HepG2 (cell line): ENCODE results near the gene SMOC1. TPM values are rescaled to one million over a fixed set of nuclear protein-coding genes. Genes with fewer than 3 reads are reported as not detected.

Source experiments
- ATAC-seq: fragments of 200-7000 bp; cut with Tn5 transposase; 3 replicates; pipeline ENCODE4 v1.9.1; 2020; ENCODE audit warnings: mild to moderate bottlenecking, moderate library complexity
- BruUV-seq: library from RNA; stranded (reverse); fragments of 400-500 nt; replicated peaks from 2 replicates; lab custom pipeline; 2021; lab: Mats Ljungman, UMichigan
- CTCF ChIA-PET: fragments of 300-600 bp; formaldehyde crosslinking; extraction: SDS; loops from one replicate; lab custom pipeline; 2021; ENCODE audit warnings: low total read pairs, inconsistent platforms, low intra/inter-chr PET ratio; lab: Yijun Ruan, JAX
- POLR2A ChIA-PET: fragments of 350-600 bp; sonication (Branson Sonifier 250); formaldehyde crosslinking; loops from one replicate; lab custom pipeline; 2020; ENCODE audit warnings: antibody characterized with exemption, inconsistent platforms; lab: Yijun Ruan, JAX
- DNase-seq: peaks from one replicate; pipeline ENCODE4 v3.0.0-alpha.2; 2015; ENCODE audit warnings: low spot score
- FAIRE-seq: peaks from 3 replicates; lab custom pipeline; 2011; peaks lifted over from hg19 to GRCh38; lab: Jason Lieb, UNC
- H2AFZ ChIP-seq: one replicate; pipeline ENCODE4 v1.6.1; 2011; ENCODE audit warnings: low read length, inconsistent platforms
- H3K27ac ChIP-seq: fragments of 300-600 bp; 3 replicates; pipeline ENCODE4 v1.8.0; 2011; ENCODE audit warnings: mixed run types, mild to moderate bottlenecking, mixed read lengths, low read length, inconsistent platforms; ENCODE audit not compliant: insufficient read depth; ENCODE audit errors: extremely low read length
- H3K27me3 ChIP-seq, 2 experiments: fragments of 200-600 bp in 1 of 2; 2 replicates in 1 of 2; 3 replicates in 1 of 2; pipeline versions ENCODE4 v1.6.0 to v1.8.0; 2011; ENCODE audit warnings: low read length in 2 of 2, mild to moderate bottlenecking in 2 of 2, moderate library complexity in 2 of 2, inconsistent platforms in 1 of 2; ENCODE audit not compliant: insufficient read depth in 2 of 2, control insufficient read depth in 1 of 2
- H3K36me3 ChIP-seq, 2 experiments: fragments of 200-600 bp in 1 of 2; replicated peaks in 1 of 2; 2 replicates in 1 of 2; 3 replicates in 1 of 2; pipeline versions ENCODE4 v1.5.1 to v1.8.0; 2011; ENCODE audit warnings: low read length in 2 of 2, inconsistent platforms in 1 of 2; ENCODE audit not compliant: insufficient read depth in 2 of 2, control insufficient read depth in 1 of 2
- H3K4me1 ChIP-seq: 2 replicates; pipeline ENCODE4 v1.5.1; 2012; ENCODE audit warnings: low read length, inconsistent platforms; ENCODE audit not compliant: insufficient read depth
- H3K4me2 ChIP-seq: 2 replicates; pipeline ENCODE4 v1.6.0; 2011; ENCODE audit warnings: low read depth, low read length, inconsistent platforms
- H3K4me3 ChIP-seq, 3 experiments: fragments of 200-600 bp in 1 of 3; sonication (generic), shearing (Covaris generic) in 1 of 3; replicated peaks in 1 of 3; 2 replicates each; pipeline ENCODE4 v1.5.1; 2011 to 2016; ENCODE audit warnings: low read length in 3 of 3, inconsistent platforms in 2 of 3, low read depth in 2 of 3, mild to moderate bottlenecking in 2 of 3, control low read depth in 1 of 3, mixed read lengths in 1 of 3; ENCODE audit not compliant: insufficient read depth in 1 of 3
- H3K79me2 ChIP-seq: one replicate; pipeline ENCODE4 v1.6.1; 2011; ENCODE audit warnings: low read length, inconsistent platforms; ENCODE audit not compliant: insufficient read depth
- H3K9ac ChIP-seq: 2 replicates; pipeline ENCODE4 v1.6.0; 2011; ENCODE audit warnings: mild to moderate bottlenecking, low read depth, low read length, inconsistent platforms; ENCODE audit not compliant: insufficient read depth
- H3K9me3 ChIP-seq: 2 replicates; pipeline ENCODE4 v1.5.1; 2012; ENCODE audit warnings: mild to moderate bottlenecking, low read length
- H4K20me1 ChIP-seq: 2 replicates; pipeline ENCODE4 v1.6.0; 2011; ENCODE audit warnings: inconsistent platforms, mild to moderate bottlenecking, low read length, moderate library complexity; ENCODE audit not compliant: insufficient read depth
- CTCF ChIP-seq: sonication (generic); formaldehyde crosslinking; IDR thresholded peaks from 2 replicates; pipeline ENCODE4 v1.5.0; 2020; ENCODE audit warnings: mild to moderate bottlenecking, missing genetic modification reagents, moderate library complexity
- HNF1B ChIP-seq: sonication (generic); formaldehyde crosslinking; IDR thresholded peaks from 2 replicates; pipeline ENCODE4 v1.5.1; 2020; ENCODE audit warnings: mild to moderate bottlenecking, moderate library complexity, missing genetic modification reagents
- HOXA3 ChIP-seq: sonication (generic); formaldehyde crosslinking; IDR thresholded peaks from 2 replicates; pipeline ENCODE4 v1.5.0; 2020; ENCODE audit warnings: missing genetic modification reagents
- KDM5B ChIP-seq: sonication (generic); formaldehyde crosslinking; IDR thresholded peaks from 2 replicates; pipeline ENCODE4 v1.4.0; 2020; ENCODE audit warnings: missing genetic modification reagents, mild to moderate bottlenecking, borderline replicate concordance
- MEIS2 ChIP-seq: sonication (generic); formaldehyde crosslinking; IDR thresholded peaks from 2 replicates; pipeline ENCODE4 v1.9.0; 2021; ENCODE audit warnings: mild to moderate bottlenecking, missing genetic modification reagents
- MXD4 ChIP-seq: IDR thresholded peaks from 2 replicates; pipeline ENCODE4 v1.6.1; 2016; ENCODE audit warnings: mild to moderate bottlenecking, missing biosample characterization, missing genetic modification reagents
- PREB ChIP-seq: sonication (generic); formaldehyde crosslinking; IDR thresholded peaks from 2 replicates; pipeline ENCODE4 v1.4.0; 2020; ENCODE audit warnings: missing genetic modification reagents
- RBM39 ChIP-seq: fragments of 200-400 bp; formaldehyde crosslinking; IDR thresholded peaks from one replicate; pipeline ENCODE4 v1.6.1; 2018; ENCODE audit warnings: antibody characterized with exemption, mild to moderate bottlenecking, low read depth, low read length; ENCODE audit not compliant: poor library complexity, severe bottlenecking
- TBX2 ChIP-seq: sonication (generic); formaldehyde crosslinking; IDR thresholded peaks from 2 replicates; pipeline ENCODE4 v1.5.0; 2020; ENCODE audit warnings: missing genetic modification reagents, mild to moderate bottlenecking, borderline replicate concordance
- ZBTB26 ChIP-seq: IDR thresholded peaks from 2 replicates; pipeline ENCODE4 v1.6.1; 2016; ENCODE audit warnings: missing compliant biosample characterization, missing genetic modification reagents, borderline replicate concordance
- ZNF12 ChIP-seq: sonication (generic); formaldehyde crosslinking; IDR thresholded peaks from 2 replicates; pipeline ENCODE4 v1.5.0; 2020; ENCODE audit warnings: missing genetic modification reagents
- ZNF160 ChIP-seq: sonication (generic); formaldehyde crosslinking; IDR thresholded peaks from 2 replicates; pipeline ENCODE4 v1.8.0; 2022; ENCODE audit warnings: mild to moderate bottlenecking, inconsistent platforms, missing genetic modification reagents
- ZNF446 ChIP-seq: sonication (generic); formaldehyde crosslinking; IDR thresholded peaks from 2 replicates; pipeline ENCODE4 v1.5.0; 2020; ENCODE audit warnings: mild to moderate bottlenecking, missing genetic modification reagents
- ZNF496 ChIP-seq: sonication (generic); formaldehyde crosslinking; IDR thresholded peaks from 2 replicates; pipeline ENCODE4 v1.8.1; 2023; ENCODE audit warnings: mild to moderate bottlenecking, moderate library complexity, missing genetic modification reagents; ENCODE audit not compliant: insufficient replicate concordance
- ZNF563 ChIP-seq: sonication (generic); formaldehyde crosslinking; IDR thresholded peaks from 2 replicates; pipeline ENCODE4 v1.8.0; 2022; ENCODE audit warnings: mild to moderate bottlenecking, moderate library complexity, missing genetic modification reagents
- ZNF691 ChIP-seq: sonication (generic); formaldehyde crosslinking; IDR thresholded peaks from 2 replicates; pipeline ENCODE4 v1.4.0; 2020; ENCODE audit warnings: missing genetic modification reagents, low read depth, mild to moderate bottlenecking, borderline replicate concordance
- WGBS: methylation state at CpG from one replicate; pipeline ENCODE4 v1.1.6; 2017; ENCODE audit warnings: low lambda C conversion rate; 5-methylcytosine and 5-hydroxymethylcytosine counted together
- in situ Hi-C: cut with HindIII; loops from 2 replicates; pipeline ENCODE4 v1.10.0; 2017; ENCODE audit warnings: low pct_unique_long_range_greater_than_20kb; ENCODE audit not compliant: extremely low pct_ligation_motif_present
- intact Hi-C: fragments of 100-400 bp; cut with micrococcal nuclease; formaldehyde crosslinking; loops from one replicate; pipeline ENCODE4 v1.10.0; 2022; ENCODE audit not compliant: unreplicated experiment
- polyA plus RNA-seq, 8 experiments: library from polyadenylated mRNA; depleted of rRNA in 3 of 8; stranded (reverse) in 7 of 8; unstranded in 1 of 8; fragments of >200 nt; fragmentation: Illumina TruSeq in 4 of 8; extraction: Trizol in 4 of 8; gene quantifications; 2 replicates each; pipeline versions ENCODE4 v1.2.1 to v1.2.3, GENCODE V29; 2011 to 2016; ENCODE audit warnings: low read depth in 4 of 8, missing spikeins in 1 of 8, mixed read lengths in 1 of 8; ENCODE audit not compliant: insufficient read depth in 1 of 8
- total RNA-seq, 5 experiments: library from RNA; depleted of rRNA; stranded (reverse); fragments of >200 nt; fragmentation: Illumina TruSeq; extraction: Trizol; gene quantifications; 2 replicates each; pipeline ENCODE4 v1.2.3, GENCODE V29; 2016; ENCODE audit warnings: low read depth in 1 of 5

Gene SMOC1
- total and polyA plus RNA-seq, 2 of the 13 experiments (the other 11 are each of a cell fraction or from before 2014, with no cell fraction given) = 17.8 to 35.6 TPM

- intact Hi-C loops (loop anchor here (5.0 kb wide), 1 partner anchor 64 kb away; no protein-coding TSS in a partner anchor), in situ Hi-C loops (no loop called here)
- H3K9me3 ChIP-seq = peaks cover 19% of the 10 kb centered on the region
- DNase-seq = peak; percentile 9
- peak overlapping the region; percentile 70 for H3K27ac ChIP-seq
- POLR2A ChIA-PET = interaction anchor here (1.1 to 1.8 kb wide), 5 partner anchors 55 to 176 kb away, joined by 3 to 8 read pairs (median 3); partner anchors contain the start of genes SMOC1 and SRSF5
- H3K9ac ChIP-seq = peak overlapping the region; percentile 49
- no TSS peak for BruUV-seq
- H3K79me2 ChIP-seq = peaks cover 41% of the 10 kb centered on the region
- no peak overlapping the region for H2AFZ ChIP-seq
- CTCF ChIA-PET = no interaction called here
- 13% methylated on average over 10 of the region's 12 CpGs for WGBS
- H4K20me1 ChIP-seq = no peaks in the 10 kb centered on the region
- peak overlapping the region; percentile 85 for H3K4me2 ChIP-seq
- H3K27me3 ChIP-seq = no peaks in the 10 kb centered on the region
- no peaks in the 10 kb centered on the region for H3K36me3 ChIP-seq
- peaks cover 69% of the 10 kb centered on the region for H3K4me1 ChIP-seq
- peak overlapping the region; percentile 24 to 60 (median 55) for H3K4me3 ChIP-seq
- peak; percentile 39 for FAIRE-seq
- ATAC-seq = peak; percentile 65
- TF ChIP-seq ZNF12 = no peak
- peak; percentile 32; the same call in 1 of the 2 replicates for TF ChIP-seq TBX2 (CRISPR knock-in tag)
- TF ChIP-seq RBM39 = no peak
- no peak for TF ChIP-seq ZNF496 (CRISPR knock-in tag)
- peak; percentile 17; the same call in 1 of the 2 replicates for TF ChIP-seq ZBTB26 (CRISPR knock-in tag)
- no peak for TF ChIP-seq PREB (CRISPR knock-in tag)
- TF ChIP-seq HOXA3 (CRISPR knock-in tag) = peak; percentile 30; the same call in 1 of the 2 replicates
- no peak for TF ChIP-seq MEIS2
- TF ChIP-seq HNF1B (CRISPR knock-in tag) = 0 out of 2 replicates have a peak, but pooled peaks have one; percentile 48
- no peak for TF ChIP-seq ZNF691 (CRISPR knock-in tag)
- no peak for TF ChIP-seq ZNF160 (CRISPR knock-in tag)
- TF ChIP-seq ZNF446 (CRISPR knock-in tag) = no peak
- peak; percentile 37; the same call in 1 of the 2 replicates for TF ChIP-seq KDM5B
- peak; percentile 34; the same call in 1 of the 2 replicates for TF ChIP-seq ZNF563
- no peak for TF ChIP-seq MXD4 (CRISPR knock-in tag)
- TF ChIP-seq CTCF = no peak
Observed at GRCh38 chr14:69943084-69943780, 64.0 kb downstream of the SMOC1 start.
